ENCODE results near the gene NUCB1.
"Not testable (repeated sequence)": the region's sequence is repeated elsewhere in the genome, so short reads cannot be mapped to it uniquely, and the experiment has no call there.

NUCB1 gene

GRCh38 chr19:48897181-48897580 lies 2.9 kb upstream of the NUCB1 start:
- H3K4me1 ChIP-seq (ENCODE audit: control insufficient read depth, low read depth, low read length): no peaks in the 10 kb centered on the region
- H3K4me3 ChIP-seq (ENCODE audit: low read length): no peak overlapping the region
- no peak overlapping the region for H3K27ac ChIP-seq (ENCODE audit: low read length)
- no peak overlapping the region for H3K9ac ChIP-seq (ENCODE audit: low read length)
- no peaks in the 10 kb centered on the region for H3K9me3 ChIP-seq (ENCODE audit: control insufficient read depth, low read depth, low read length)
- no peaks in the 10 kb centered on the region for H3K27me3 ChIP-seq (ENCODE audit: control insufficient read depth, insufficient read depth, low read length)
- no peaks in the 10 kb centered on the region for H3K36me3 ChIP-seq (ENCODE audit: control insufficient read depth, low read depth, low read length)

- H3K4me1 ChIP-seq (ENCODE audit: control insufficient read depth, low read depth, low read length); H3K9me3 ChIP-seq (ENCODE audit: control insufficient read depth, low read depth, low read length); H3K27ac ChIP-seq (ENCODE audit: low read length); H3K27me3 ChIP-seq (ENCODE audit: control insufficient read depth, insufficient read depth, low read length); H3K36me3 ChIP-seq (ENCODE audit: control insufficient read depth, low read depth, low read length): not testable (repeated sequence)
- H3K9ac ChIP-seq (ENCODE audit: low read length): peak overlapping the region; percentile 66
- peak overlapping the region; percentile 83 for H3K4me3 ChIP-seq (ENCODE audit: low read length)
Measured at GRCh38 chr19:48899386-48899749, 744 bp upstream of the NUCB1 start.

DNA sequence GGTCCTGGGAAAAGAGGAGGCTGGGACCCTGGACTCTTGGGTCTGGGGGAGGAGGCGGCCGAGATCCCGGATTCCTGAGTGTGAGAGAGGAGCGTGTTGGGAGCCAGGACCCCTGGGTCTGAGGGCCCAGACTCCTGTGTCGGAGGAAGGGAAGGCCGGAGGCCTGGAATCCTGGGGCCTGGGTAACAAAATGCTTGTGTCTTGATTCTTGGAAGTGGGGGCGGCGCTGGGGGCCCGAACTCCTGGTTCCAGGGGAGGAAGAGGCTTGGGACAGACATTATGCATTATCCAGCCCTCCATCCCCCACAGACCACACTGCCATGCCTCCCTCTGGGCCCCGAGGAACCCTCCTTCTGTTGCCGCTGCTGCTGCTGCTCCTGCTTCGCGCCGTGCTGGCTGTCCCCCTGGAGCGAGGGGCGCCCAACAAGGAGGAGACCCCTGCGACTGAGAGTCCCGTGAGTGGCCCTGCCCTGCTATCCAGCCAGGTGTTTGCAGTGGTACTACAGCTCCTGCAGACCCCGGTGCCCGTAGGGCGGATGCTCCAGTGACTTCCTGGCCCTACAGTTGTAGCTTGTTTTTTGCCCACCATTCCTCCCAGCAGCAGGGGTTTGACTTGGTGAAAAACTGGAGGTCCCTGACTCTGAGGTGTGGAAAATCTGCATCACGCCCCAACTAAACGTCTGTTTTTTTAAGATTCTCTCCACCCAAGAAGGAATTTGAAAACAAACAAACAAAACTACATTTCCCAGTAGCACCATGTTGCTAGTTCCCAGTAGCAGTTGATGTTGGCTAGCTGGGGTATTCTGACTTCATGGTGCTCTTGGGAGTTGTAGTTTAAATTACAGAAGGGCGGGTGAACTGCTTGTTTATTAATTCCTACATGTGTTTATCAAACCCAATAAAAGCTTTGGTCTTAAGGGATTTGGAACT lies 630 bp downstream of the NUCB1 start:
- peak overlapping the region; percentile 83 for H3K4me3 ChIP-seq (ENCODE audit: low read length)
- peak overlapping the region; percentile 66 for H3K9ac ChIP-seq (ENCODE audit: low read length)
- no peak overlapping the region for H3K27ac ChIP-seq (ENCODE audit: low read length)
- no peaks in the 10 kb centered on the region for H3K27me3 ChIP-seq (ENCODE audit: control insufficient read depth, insufficient read depth, low read length)
- H3K9me3 ChIP-seq (ENCODE audit: control insufficient read depth, low read depth, low read length): no peaks in the 10 kb centered on the region
- H3K36me3 ChIP-seq (ENCODE audit: control insufficient read depth, low read depth, low read length): no peaks in the 10 kb centered on the region
- no peaks in the 10 kb centered on the region for H3K4me1 ChIP-seq (ENCODE audit: control insufficient read depth, low read depth, low read length)

DNA sequence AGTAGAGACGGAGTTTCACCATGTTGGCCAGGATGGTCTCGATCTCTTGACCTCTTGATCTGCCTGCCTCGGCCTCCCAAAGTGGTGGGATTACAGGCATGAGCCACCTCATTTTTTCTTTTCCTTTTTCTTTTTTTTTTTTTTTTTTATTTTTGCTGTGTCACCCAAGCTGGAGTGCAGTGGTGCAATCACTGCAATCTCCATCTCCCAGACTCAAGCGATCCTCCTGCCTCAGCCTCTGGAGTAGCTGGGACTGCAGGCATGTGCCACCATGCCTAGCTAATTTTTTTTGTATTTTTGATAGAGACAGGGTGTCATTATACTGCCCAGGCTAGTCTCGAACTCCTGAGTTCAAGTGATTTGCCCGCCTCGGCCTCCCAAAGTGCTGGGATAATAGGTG lies 2.2 kb downstream of the NUCB1 start:
- not testable (repeated sequence) for H3K36me3 ChIP-seq (ENCODE audit: control insufficient read depth, low read depth, low read length)

GRCh38 chr19:48903788-48904187 lies 3.7 kb downstream of the NUCB1 start:
- not testable (repeated sequence) for H3K36me3 ChIP-seq (ENCODE audit: control insufficient read depth, low read depth, low read length); H3K9ac ChIP-seq (ENCODE audit: low read length); H3K9me3 ChIP-seq (ENCODE audit: control insufficient read depth, low read depth, low read length); H3K4me3 ChIP-seq (ENCODE audit: low read length); H3K27me3 ChIP-seq (ENCODE audit: control insufficient read depth, insufficient read depth, low read length); H3K4me1 ChIP-seq (ENCODE audit: control insufficient read depth, low read depth, low read length); H3K27ac ChIP-seq (ENCODE audit: low read length)

More for the DNA sequence above, 2.2 kb downstream of the NUCB1 start:
- not testable (repeated sequence) for H3K27me3 ChIP-seq (ENCODE audit: control insufficient read depth, insufficient read depth, low read length); H3K4me1 ChIP-seq (ENCODE audit: control insufficient read depth, low read depth, low read length); H3K27ac ChIP-seq (ENCODE audit: low read length); H3K9me3 ChIP-seq (ENCODE audit: control insufficient read depth, low read depth, low read length); H3K4me3 ChIP-seq (ENCODE audit: low read length); H3K9ac ChIP-seq (ENCODE audit: low read length)

DNA sequence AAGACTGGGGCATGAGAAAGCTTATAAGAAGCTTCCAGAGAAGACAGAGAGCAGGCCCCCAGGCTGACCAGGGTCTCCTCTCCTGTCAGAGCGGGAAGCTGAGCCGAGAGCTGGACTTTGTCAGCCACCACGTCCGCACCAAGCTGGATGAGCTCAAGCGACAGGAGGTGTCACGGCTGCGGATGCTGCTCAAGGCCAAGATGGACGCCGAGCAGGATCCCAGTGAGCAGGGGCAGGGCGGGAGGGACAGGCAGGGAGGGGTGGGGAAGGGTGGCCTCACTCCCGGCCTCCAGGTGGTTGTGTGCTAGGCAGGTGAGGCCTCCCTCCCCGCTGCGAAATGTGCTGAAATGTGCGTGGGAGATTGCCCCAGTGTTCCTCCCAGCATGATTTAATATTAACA lies 5.6 kb downstream of the NUCB1 start:
- Histone ChIP-seq H3K27ac (ENCODE audit: low read length) (no peak overlapping the region), H3K9ac (ENCODE audit: low read length) (no peak overlapping the region), H3K9me3 (ENCODE audit: control insufficient read depth, low read depth, low read length) (no peaks in the 10 kb centered on the region), H3K4me3 (ENCODE audit: low read length) (no peak overlapping the region), H3K4me1 (ENCODE audit: control insufficient read depth, low read depth, low read length) (no peaks in the 10 kb centered on the region), H3K36me3 (ENCODE audit: control insufficient read depth, low read depth, low read length) (peaks cover 8% of the 10 kb centered on the region), H3K27me3 (ENCODE audit: control insufficient read depth, insufficient read depth, low read length) (no peaks in the 10 kb centered on the region)

DNA sequence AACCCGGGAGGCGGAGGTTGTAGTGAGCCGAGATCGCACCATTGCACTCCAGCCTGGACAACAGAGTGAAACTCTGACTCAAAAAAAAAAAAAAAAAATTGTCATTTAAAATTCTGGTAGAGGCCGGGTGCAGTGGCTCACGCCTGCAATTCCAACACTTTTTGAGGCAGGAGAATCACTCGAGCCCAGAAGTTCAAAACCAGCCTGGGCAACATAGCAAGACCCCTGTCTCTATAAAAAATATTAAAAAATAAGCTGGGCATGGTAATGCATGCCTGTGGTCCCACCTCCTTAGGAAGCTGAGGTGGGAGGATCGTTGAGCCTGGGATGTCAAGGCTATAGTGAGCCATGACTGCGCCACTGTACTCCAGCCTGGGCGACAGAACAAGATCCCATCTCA lies 6.2 kb downstream of the NUCB1 start:
- H3K4me3 ChIP-seq (ENCODE audit: low read length): no peak overlapping the region
- no peaks in the 10 kb centered on the region for H3K27me3 ChIP-seq (ENCODE audit: control insufficient read depth, insufficient read depth, low read length)
- no peak overlapping the region for H3K27ac ChIP-seq (ENCODE audit: low read length)
- H3K4me1 ChIP-seq (ENCODE audit: control insufficient read depth, low read depth, low read length): no peaks in the 10 kb centered on the region
- peaks cover 15% of the 10 kb centered on the region for H3K36me3 ChIP-seq (ENCODE audit: control insufficient read depth, low read depth, low read length)
- no peak overlapping the region for H3K9ac ChIP-seq (ENCODE audit: low read length)
- no peaks in the 10 kb centered on the region for H3K9me3 ChIP-seq (ENCODE audit: control insufficient read depth, low read depth, low read length)

DNA sequence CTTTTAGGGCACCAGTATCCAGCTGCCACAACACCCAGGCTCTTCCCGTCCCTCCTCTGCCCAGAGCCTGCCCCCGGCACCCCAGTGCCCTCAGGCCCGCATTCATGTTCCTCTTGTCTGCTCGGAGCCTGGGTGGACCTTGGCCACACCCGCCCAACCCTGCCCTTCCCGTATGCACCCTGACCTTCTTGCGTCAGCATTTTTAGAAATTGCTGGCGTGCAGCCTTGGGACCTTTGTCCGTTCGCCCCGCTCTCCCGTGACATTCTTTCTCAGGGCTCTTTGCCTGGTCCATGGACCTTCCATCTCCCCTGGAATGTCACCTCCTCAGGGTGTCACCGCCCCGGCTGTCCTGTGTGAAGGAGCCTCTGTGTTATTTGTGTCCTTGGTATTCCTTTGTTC lies 7.6 kb downstream of the NUCB1 start:
- Histone ChIP-seq H3K9ac (ENCODE audit: low read length) (no peak overlapping the region), H3K4me3 (ENCODE audit: low read length) (no peak overlapping the region), H3K9me3 (ENCODE audit: control insufficient read depth, low read depth, low read length) (no peaks in the 10 kb centered on the region), H3K4me1 (ENCODE audit: control insufficient read depth, low read depth, low read length) (no peaks in the 10 kb centered on the region), H3K36me3 (ENCODE audit: control insufficient read depth, low read depth, low read length) (peaks cover 25% of the 10 kb centered on the region), H3K27me3 (ENCODE audit: control insufficient read depth, insufficient read depth, low read length) (no peaks in the 10 kb centered on the region), H3K27ac (ENCODE audit: low read length) (no peak overlapping the region)

GRCh38 chr19:48909424-48910077 lies 9.4 kb downstream of the NUCB1 start:
- not testable (repeated sequence) for H3K4me1 ChIP-seq (ENCODE audit: control insufficient read depth, low read depth, low read length); H3K27ac ChIP-seq (ENCODE audit: low read length); H3K9ac ChIP-seq (ENCODE audit: low read length); H3K9me3 ChIP-seq (ENCODE audit: control insufficient read depth, low read depth, low read length); H3K27me3 ChIP-seq (ENCODE audit: control insufficient read depth, insufficient read depth, low read length); H3K4me3 ChIP-seq (ENCODE audit: low read length)
- H3K36me3 ChIP-seq (ENCODE audit: control insufficient read depth, low read depth, low read length): peaks cover 42% of the 10 kb centered on the region

DNA sequence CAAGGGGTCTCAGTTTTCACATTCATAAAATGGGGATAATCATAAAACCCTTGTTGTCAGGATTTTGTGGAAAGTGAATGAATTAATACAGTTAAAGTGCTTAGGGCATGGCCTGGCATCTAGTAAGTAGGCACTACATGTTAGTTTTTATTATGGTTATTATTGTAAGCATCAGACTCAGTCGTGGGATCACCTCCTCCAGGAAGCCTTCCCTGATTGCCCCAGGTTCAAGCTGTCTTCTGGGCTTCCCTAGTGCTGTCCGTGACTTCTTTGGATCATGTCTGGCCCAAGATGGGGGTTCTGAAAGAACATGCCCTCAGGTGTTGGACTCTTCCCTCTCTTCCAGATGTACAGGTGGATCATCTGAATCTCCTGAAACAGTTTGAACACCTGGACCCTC lies 10.7 kb downstream of the NUCB1 start:
- no peaks in the 10 kb centered on the region for H3K4me1 ChIP-seq (ENCODE audit: control insufficient read depth, low read depth, low read length)
- H3K27ac ChIP-seq (ENCODE audit: low read length): no peak overlapping the region
- no peaks in the 10 kb centered on the region for H3K9me3 ChIP-seq (ENCODE audit: control insufficient read depth, low read depth, low read length)
- H3K4me3 ChIP-seq (ENCODE audit: low read length): no peak overlapping the region
- no peaks in the 10 kb centered on the region for H3K27me3 ChIP-seq (ENCODE audit: control insufficient read depth, insufficient read depth, low read length)
- H3K36me3 ChIP-seq (ENCODE audit: control insufficient read depth, low read depth, low read length): peaks cover 48% of the 10 kb centered on the region
- H3K9ac ChIP-seq (ENCODE audit: low read length): no peak overlapping the region

- Histone ChIP-seq H3K27me3 (ENCODE audit: control insufficient read depth, insufficient read depth, low read length) (no peaks in the 10 kb centered on the region), H3K4me1 (ENCODE audit: control insufficient read depth, low read depth, low read length) (no peaks in the 10 kb centered on the region), H3K9ac (ENCODE audit: low read length) (no peak overlapping the region), H3K9me3 (ENCODE audit: control insufficient read depth, low read depth, low read length) (no peaks in the 10 kb centered on the region), H3K36me3 (ENCODE audit: control insufficient read depth, low read depth, low read length) (peaks cover 53% of the 10 kb centered on the region), H3K27ac (ENCODE audit: low read length) (no peak overlapping the region), H3K4me3 (ENCODE audit: low read length) (no peak overlapping the region)
Measured at GRCh38 chr19:48913114-48913889, 13.2 kb downstream of the NUCB1 start.
